NCI-H82 treated with DMSO at 0.1 percent for 48 hours (cell line): ENCODE data around the gene FYB1.

Experiments
- DNase-seq: peaks from one replicate; lab custom pipeline; 2025; ENCODE audit not compliant: unreplicated experiment; lab: John Stamatoyannopoulos, UW

FYB1 gene

DNA sequence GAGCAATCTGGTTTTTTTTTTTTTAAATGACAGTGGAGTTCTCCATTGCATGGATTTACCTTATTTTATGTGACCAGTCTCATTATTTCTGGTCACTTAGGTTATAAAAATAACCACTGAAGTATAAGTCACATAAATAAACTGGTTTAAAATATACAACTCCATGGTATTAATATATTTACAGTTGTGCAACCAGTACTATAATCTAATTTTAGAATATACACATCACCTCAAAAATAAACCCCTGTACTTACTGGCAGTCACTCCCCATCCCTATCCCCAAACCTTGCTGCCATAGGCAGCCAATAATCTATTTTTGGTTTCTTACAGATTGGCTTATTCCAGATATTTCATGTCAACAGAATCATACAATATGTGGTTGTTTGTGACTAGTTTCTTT is 57.8 kb downstream of the FYB1 start:
- no peak for DNase-seq

DNA sequence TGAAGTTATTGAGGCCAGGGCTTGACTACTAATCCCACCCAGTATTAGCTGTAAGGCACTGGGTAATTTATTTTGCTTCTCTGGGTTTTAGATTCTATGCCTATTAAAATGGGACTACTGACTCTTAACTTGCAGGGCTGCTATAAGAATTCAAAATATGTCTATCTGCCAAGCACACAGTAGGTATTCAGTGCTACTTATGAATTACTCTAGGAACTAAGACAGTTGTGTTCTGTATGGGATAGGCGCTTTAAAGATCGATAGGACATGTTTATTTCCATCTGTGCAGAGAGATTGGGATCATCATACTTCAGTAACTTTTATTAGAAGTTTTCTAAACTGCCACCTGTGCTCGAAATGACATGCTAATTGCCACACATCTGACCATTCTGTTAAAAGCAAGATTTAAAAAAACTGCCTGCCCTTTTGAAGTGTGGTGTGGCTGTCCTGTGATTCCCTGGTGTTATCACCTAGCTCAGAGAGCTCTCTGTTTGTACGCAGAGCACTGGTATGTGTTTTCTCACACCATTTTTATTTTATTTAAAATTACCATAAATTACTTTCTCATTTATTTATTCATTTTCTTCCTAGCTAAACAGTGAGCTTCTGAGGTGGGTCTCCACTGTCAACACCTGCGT is 58.7 kb downstream of the FYB1 start:
- no peak for DNase-seq

DNA sequence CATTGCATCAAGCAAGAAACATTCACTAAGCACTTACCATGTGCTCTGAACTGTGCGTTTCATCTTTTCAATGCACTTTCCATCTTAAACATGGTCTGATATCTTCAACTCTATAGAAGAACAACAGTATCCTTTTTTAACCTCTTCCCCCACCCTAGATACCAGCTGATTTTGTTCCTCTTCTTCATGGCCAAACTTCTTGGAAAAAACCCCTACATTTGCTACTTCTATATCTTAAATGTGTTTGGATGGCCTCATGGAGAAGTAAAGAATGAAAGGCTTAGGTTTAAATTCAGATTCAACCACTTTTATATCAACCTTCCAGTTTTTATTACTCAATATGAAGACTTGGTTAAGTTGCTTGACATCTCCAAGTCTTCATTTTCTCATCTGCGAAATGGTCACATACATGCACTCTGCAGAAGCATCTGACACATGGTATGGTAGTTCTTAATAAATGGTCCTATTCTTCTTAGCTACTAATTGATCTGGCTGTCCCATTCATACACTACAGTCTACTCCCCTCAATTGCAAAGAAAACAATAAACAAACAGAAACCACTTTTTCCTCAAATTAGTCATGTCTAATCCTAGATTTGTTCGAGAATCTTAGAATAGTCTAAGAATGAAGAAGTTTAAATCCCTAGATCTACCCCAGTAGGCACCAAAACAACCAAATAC is 59.4 kb downstream of the FYB1 start:
- no peak for DNase-seq

GRCh38 chr5:39158786-39159185 is 60.6 kb downstream of the FYB1 start:
- DNase-seq, result no peak

- DNase-seq, result no peak
Observed at GRCh38 chr5:39158127-39158593, 61.2 kb downstream of the FYB1 start.

DNA sequence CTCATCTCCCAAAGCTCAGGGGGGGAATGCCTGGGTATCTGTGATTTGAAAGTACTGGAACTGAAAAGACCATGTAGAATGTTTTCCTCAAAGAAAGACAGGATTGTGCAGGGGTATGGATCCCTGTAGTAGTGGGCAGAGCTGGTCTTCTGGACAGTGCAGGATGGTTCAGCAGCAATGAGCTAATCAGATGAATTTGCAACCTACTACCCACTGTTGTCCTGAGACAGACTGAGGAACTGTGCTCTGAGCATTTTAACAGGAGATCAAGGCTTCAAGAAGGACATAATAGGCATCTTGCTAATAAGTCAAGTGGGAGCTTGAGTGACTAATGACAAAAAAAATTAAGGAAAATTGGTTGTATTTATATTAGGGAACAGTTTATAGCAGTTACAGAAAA is 61.7 kb downstream of the FYB1 start:
- DNase-seq, result no peak

DNA sequence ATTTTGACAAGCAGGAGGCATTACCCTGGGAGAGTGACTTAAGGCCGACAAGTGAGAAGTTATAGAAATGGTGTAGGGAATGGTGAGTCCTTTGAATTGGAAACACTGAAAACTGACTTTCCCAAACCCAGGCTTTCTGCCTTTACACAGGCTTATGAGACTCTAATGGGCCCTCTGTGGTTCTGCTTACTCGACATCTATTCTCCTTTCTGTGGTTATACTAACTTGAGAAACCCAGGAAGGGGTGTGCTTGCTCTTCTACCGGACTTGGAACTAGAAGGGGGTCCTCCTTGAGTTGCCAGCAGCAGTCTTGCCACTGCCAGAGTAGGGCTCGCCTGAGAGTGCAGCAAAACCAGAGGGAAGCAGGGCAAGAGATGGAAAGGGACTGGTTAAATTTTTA is 63.3 kb downstream of the FYB1 start:
- no peak for DNase-seq

- DNase-seq, result no peak
Observed at GRCh38 chr5:39151745-39152144, 67.6 kb downstream of the FYB1 start.

DNA sequence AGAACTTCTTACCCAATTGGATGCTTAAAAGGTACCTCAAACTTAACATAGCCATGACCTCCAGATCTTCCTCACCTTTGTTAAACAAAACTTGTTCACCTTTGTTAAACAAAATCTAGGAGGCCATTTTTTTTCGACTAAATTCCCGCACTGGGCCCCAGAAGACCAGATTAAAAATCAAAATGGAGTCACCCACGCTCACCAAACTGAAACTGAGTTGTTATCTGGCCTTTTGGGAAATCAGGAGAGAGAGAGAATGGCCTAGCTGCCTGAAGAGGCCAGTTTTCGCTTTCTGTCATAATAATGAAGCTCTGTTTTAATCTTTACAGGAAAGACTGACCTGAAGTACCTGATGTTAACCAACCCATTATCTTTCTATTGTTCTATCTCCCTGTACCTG is 69.4 kb downstream of the FYB1 start:
- DNase-seq, result no peak

DNA sequence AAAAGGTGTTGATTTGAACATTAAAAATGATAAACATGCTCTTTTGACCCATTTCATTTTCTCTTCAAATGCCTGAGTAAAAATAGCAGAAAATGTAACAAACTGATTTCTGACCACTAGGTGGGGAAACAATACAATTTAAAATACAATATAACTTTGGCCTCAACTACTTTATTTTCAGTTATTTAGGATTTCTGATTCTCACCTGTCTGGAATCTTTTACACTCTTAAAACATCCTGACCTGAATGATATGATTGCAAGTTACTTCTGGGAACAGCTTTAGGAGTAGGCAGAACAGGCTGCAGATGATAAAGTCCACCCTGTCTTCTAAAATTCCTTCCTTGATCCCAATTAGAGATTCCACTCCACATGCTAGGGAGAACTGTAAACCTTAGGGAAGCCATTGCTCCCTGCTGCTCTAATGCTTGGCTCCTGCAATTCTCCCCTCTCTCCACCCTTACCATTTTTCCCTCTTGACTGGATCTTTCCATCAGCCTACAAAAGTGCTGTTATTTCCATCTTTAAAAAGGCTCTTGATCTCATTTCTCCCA is 70.3 kb downstream of the FYB1 start:
- DNase-seq, result no peak

- no peak for DNase-seq
Observed at GRCh38 chr5:39146831-39147540, 72.4 kb downstream of the FYB1 start.

DNA sequence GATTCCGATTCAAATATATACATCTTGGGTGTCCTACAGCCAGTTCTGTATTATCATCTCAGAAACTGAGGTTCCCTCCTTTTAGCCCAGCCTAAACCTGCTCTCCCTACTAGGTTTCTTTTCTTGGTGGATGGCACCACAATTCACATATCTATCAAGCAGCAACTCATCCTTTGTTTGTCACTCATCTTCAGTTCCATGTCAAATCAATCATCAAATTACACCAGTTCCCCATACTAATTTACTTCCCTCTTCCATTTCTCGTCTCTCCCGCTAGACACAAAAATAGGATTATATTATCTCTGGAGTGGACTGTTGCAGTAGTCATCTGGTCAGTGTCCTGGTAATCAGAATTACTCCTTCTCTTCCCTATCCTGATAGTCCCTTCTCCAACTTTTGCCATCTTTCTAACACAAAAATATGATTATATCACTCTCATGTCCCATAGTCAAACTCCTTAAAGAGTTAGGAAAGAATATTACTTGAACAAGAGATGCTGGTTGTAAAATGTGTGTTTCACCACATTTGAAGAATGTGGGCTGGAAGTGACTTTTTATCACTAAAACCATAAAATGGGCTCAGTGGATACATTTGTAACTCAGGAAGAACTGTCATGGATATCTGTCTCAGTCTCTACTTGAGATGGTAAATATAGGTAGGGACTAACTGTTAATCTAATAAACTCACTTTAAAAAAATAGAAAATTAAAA is 76.1 kb downstream of the FYB1 start:
- DNase-seq, result no peak

DNA sequence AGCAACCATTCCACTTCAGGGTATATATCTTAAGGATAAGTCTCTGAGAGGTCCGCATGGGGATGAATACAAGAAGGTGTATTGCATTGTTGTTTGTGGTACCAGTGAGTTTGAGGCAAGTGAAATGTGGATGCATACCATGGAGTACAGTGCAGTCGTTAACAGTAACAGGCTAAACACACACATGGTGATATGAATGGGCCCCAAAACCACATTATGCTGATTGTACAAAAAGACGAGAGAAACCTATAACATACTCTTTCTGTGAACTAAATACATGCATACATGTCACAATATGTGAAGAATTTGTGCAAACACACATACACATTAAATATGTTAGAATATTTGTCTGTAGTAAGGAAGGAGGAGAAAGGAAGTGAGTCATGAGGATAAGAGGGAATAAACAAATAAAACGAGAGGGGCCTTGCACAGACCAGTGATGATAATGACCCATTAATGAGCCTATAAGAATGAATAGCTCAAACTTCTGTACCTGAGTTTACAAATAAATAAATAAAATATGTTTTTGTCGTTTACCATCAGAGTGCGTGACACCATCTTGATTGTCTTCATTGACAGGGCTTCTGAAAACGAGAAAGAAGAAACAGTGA is 78.7 kb downstream of the FYB1 start:
- DNase-seq, result no peak

DNA sequence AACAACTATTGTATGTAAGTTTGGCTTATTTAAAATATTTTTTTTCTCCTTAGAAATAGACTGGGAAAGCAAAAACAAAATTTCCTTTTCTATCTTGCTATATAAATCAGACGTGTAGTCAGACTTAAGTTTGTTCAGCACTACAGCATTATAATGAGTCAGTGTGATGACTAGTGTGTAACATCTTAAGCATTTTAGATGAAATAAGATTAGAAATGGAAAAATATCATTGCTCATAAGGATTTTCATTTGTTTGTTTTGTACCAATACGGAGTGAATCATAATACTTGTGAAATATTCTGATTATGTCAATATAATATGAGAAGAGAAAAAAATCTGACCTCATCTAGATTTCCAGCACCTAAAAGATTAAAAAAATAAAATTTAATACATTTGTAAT is 80.5 kb downstream of the FYB1 start:
- no peak for DNase-seq

DNA sequence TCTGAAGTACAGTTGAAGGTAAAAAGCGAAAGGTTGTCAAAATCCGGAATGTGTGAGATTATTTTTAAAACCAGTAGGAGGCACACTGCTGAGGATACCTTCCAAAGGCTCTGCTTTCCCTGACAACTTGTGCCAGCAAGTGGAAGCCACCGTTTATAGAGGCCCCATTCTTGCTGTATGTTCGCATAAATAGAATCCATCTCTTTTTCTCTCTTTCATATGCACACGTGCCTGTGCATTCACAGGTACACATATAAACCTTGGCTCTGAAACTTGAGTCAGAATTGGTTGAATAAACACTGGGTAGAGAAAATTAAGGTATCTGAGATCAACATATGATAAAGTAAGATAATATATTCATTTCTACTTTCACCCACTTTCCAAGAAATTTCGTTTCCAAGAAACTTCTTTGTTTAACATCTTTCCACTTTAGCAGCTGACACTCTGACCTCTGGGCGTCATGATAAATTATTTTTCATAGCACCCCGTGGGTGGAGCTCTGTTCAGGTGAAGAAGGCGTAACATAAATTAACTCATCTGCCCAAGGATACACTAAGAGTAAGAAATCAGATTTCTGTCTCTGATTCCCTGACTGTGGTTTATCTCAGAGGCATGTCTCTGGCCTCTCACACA is 81.4 kb downstream of the FYB1 start:
- DNase-seq, result no peak

DNA sequence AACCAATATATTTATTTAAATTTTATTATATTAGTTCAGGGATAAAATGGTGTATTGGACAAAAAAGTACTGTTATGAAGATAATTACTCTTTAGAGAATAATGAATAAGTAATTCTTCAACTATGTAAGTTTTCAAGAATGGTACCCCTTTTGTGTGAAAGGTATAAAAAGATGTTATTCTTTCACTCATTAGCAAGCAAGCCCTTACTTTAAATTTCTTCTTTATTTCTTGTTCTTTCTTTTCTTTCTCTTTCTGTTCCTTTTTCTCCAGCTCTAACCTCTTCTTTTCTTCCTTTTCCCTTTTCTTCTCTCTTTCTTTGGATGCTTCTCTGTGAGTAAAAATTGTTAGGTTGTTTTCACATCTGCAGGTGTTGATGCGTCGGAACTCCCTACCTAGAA is 82.0 kb downstream of the FYB1 start:
- no peak for DNase-seq

DNA sequence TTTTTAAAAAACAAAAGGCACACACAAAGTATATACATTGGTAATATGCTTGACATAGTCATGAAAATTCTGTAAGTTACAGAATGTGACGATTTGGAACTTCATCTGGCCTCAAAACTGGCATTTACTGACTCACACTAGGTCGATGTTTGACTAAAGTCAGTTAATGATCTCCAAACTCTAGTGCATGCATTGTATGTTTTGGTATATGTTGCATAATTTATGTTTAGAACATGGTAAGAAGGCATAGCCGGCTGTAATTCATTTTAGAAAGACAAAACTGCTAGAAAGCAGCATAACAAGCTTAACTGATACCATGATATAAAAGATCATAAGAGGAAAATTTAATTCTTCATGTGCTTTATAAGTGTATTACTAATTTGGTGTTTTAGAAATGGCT is 86.6 kb downstream of the FYB1 start:
- DNase-seq, result no peak

GRCh38 chr5:39132128-39132447 is 87.3 kb downstream of the FYB1 start:
- no peak for DNase-seq

GRCh38 chr5:39131210-39132127 is 87.9 kb downstream of the FYB1 start:
- no peak for DNase-seq

- DNase-seq, result no peak
Observed at GRCh38 chr5:39130716-39131115, 88.6 kb downstream of the FYB1 start.
